Fibroblast of gingiva (primary cell): ENCODE measurements around the gene WDR91.
A peak's percentile ranks its signal among the peaks of the same experiment; 100 is the strongest.

Source experiments
- DNase-seq: peaks from one replicate; pipeline ENCODE4 v3.0.0-alpha.2; 2011; ENCODE audit warnings: low read depth

The WDR91 gene

GRCh38 chr7:135160858-135161653, 50.3 kb downstream of the WDR91 start:
- no peak for DNase-seq

DNA sequence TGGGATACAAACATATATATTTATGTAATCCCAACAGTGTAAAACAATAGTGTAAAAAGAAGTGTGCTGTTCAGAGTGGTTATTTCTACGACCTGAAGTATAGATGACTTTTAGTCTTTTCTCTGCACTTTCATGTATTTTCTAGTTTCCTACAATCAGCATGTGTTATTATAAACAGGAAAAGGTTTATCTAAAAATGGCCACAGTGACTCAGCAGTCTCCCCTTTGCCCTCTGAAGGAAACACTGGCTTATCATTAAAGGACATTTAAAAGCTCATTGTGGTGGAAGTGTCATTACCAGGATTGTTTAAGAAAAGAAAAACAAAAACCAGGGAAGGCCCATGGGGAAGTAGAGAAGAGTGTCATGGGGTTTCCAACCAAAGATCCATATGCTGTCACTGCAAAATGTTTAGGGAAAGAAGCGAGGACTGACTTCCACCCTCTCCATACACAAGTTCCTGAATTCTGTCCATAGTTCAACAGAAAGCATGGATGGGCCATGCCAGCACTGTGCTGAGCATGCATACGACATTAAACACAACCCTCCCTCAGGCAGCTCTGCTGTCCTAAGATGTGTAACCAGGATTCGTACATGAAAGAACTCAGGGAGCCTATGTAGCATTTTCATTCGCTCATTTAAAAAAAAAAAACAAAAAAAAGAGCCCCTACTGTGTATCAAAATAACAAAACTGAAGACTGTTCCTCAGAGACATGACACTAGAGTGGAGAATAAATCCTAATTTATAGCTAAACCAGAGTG, 51.0 kb downstream of the WDR91 start:
- DNase-seq: no peak

DNA sequence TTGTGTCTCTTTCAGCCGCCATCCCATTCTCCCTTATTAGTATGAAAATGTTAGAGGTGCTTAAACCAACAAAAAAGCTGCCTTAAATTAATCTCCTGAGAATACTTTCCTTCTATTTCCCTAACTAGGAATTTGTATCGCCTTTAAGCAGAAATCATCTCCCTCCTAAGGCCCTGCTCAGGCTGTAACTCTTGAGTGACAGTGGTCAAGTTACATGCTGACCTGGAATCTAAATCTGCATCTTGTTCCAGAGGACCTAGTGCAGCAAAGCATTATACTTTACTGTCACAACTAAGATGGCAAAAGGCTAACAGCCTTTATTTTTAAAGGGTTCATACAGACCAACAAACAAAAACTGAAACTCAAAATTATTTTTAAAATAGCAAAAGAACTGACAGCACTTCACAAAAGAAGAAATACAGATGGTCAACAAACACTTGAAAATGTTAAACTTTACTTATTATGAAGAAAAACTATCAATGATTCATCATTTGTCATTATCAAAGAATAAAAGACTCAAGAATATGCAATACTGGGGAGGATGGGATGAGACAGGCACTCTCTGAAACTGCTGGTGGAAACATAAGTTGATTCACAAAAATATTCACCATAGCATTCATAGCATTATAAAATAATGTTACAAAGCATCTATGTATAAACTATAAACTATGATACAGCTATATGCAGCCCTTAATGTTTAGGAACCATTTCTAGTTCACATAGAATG, 51.8 kb downstream of the WDR91 start:
- no peak for DNase-seq

DNA sequence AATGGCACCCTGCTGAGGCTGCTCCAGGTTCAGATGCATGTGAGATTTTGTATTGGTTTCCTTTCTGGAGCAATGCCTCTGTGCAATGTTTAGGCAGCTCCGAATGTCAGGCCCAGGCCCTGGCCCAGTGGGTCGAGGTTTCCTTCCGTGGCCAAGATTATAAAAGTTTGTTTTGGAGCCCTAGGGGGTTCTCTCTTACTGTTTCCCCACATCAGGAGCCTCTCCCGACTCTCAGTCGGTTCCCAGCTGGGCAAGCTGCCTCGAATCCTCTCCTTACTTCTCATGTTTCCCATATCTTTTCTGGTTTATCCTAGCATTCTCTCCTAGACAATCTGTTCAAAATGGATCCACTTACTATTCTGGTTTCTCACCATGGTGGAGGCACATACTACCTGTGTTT, 52.5 kb downstream of the WDR91 start:
- no peak for DNase-seq

DNA sequence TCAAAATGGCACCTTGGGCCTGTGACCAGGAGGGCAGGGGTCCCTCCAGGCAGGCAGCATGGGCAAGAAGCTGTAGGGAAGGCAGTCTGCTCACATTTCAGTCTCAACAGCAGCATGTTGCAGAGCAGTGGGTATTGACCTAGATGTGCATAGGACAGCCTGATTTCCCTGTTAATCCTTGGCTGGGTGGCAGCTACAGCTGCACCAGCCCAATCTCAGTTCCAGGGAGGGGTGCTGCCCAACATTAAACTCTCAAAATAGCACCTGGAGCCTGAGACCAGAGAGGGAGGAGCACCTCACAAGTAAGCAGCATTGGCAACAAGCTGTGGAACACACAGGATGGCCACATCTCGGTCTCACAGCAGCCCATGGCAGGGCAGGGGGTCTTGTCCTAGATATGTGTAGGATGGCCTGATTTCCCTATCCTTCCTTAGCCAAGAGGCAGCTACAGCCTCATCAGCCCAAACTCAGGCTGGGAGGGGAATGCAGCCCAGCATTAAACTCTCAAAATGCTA, 53.1 kb downstream of the WDR91 start:
- DNase-seq: no peak

GRCh38 chr7:135156290-135156689, 55.0 kb downstream of the WDR91 start:
- DNase-seq: no peak

GRCh38 chr7:135154734-135155133, 56.6 kb downstream of the WDR91 start:
- no peak for DNase-seq

DNA sequence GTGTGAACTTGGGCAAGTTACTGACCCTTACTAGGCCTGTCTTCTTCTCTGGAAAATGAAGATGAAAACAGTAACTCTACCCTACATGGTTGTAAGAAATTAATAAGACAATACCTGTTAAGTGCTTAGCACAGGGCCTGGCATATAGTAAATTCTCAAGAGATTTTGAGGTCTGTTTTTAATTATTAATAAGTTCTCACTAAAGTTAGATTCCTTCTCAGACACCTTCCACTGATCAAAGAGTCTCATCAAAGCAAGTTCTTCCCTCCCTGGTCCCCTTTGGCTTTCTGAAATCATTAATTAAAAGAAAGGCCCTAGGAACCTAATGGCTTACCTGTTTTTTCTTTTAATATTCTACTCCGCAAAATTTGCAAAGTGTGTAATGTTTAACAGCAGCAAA, 58.9 kb downstream of the WDR91 start:
- no peak for DNase-seq

DNA sequence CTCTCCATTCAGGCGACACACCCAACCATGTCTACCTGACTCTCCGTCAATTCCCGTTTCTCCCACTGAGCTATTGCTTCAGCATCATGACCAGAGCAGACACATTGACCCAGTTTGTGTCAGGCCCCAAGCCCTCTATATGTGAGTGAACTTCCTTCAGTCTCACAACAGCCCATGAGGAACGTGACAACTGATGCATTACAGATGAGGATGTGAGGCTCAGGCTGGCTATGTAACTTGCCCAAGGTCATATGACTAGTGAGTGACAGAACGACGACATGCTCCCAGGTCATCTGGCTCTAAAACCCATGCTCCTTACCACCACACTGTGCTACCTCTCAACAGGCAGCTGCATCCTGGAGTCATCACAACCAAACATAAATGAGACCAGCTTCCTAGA, 59.8 kb downstream of the WDR91 start:
- no peak for DNase-seq

GRCh38 chr7:135151132-135151531, 60.2 kb downstream of the WDR91 start:
- no peak for DNase-seq

- no peak for DNase-seq
Measured at GRCh38 chr7:135150072-135150782, 61.1 kb downstream of the WDR91 start.

- peak; percentile 71 for DNase-seq
Measured at GRCh38 chr7:135147899-135148721, 63.2 kb downstream of the WDR91 start, which contains the start of gene TMEM140. TSS of gene TMEM140 (plus strand) at chr7:135148072. CDS start at chr7:135164442, 16,370 bp downstream.

- peak; percentile 52 for DNase-seq
Measured at GRCh38 chr7:135147341-135147898, 63.9 kb downstream of the WDR91 start.

GRCh38 chr7:135143885-135144668, 67.2 kb downstream of the WDR91 start:
- DNase-seq: no peak
